ENCODE results near the gene EFCAB11. TPM values are rescaled to one million over a fixed set of nuclear protein-coding genes. Genes with fewer than 3 reads are reported as not detected.

Gene EFCAB11
- total and polyA plus RNA-seq, 2 donors (not counting 3 experiments of a cell fraction or from before 2014, with no cell fraction given) = 2.8 to 6.3 TPM

DNA sequence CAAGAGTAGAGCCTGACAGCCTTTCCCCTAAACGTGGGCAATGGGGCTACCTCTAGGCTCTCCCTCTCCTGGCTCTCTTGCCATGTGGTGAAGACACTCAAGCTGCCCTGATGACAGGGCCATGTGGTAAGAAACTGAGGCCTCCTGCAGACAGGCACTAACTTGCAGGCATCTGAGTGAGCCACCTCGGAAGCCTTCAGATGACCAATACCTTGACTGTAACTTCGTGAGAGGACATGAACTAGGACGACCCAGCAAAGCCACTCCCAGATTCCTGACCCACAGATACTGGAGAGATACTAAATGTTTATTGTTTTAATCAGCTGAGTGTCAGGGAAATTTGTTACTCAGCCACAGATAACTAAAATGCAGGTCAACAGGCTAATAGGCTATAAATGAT, 96.4 kb downstream of the EFCAB11 start:
- FAIRE-seq (no peak), DNase-seq (ENCODE audit: low read depth, low spot score) (no peak)
- BruUV-seq (replicated peaks) = no TSS peak
- Histone ChIP-seq H3K36me3 (ENCODE audit: control insufficient read depth in 2 of 2, extremely low read depth in 1 of 2, insufficient read depth in 2 of 2, low read length in 2 of 2) (no peaks in the 10 kb centered on the region), H2AFZ (ENCODE audit: low read depth, low read length) (no peak overlapping the region), H3K4me2 (ENCODE audit: insufficient read depth, low read length) (no peak overlapping the region), H3K79me2 (ENCODE audit: control insufficient read depth, insufficient read depth, low read length) (no peaks in the 10 kb centered on the region), H3K9ac (replicated peaks; ENCODE audit: extremely low read depth, insufficient read depth, low read length) (no peak overlapping the region), H3K27me3 (ENCODE audit: control insufficient read depth in 2 of 2, insufficient read depth in 2 of 2, low read length in 2 of 2) (no peaks in the 10 kb centered on the region), H3K4me1 (ENCODE audit: control insufficient read depth, extremely low read depth, insufficient read depth, low read length) (peaks cover 5% of the 10 kb centered on the region), H3K4me3 (replicated peaks in 1 of 3; ENCODE audit: insufficient read depth in 1 of 3, low read depth in 1 of 3, low read length in 3 of 3) (no peak overlapping the region), H3K9me3 (replicated peaks; ENCODE audit: control insufficient read depth, insufficient read depth, low read length) (no peaks in the 10 kb centered on the region), H3K9me1 (replicated peaks; ENCODE audit: control insufficient read depth, extremely low read depth, insufficient read depth, low read length) (no peaks in the 10 kb centered on the region), H4K20me1 (replicated peaks; ENCODE audit: control insufficient read depth, extremely low read depth, insufficient read depth, low read length) (no peaks in the 10 kb centered on the region), H3K27ac (ENCODE audit: insufficient read depth, low read depth, low read length) (no peak overlapping the region)
- ChIA-PET POLR2A (no interaction called here), CTCF (no interaction called here)
- intact Hi-C loops (cut with micrococcal nuclease) = no loop called here
- dilution Hi-C loops (cut with MboI; ENCODE audit: extremely low pct_ligation_motif_present, low sequenced_read_pairs) = no loop called here
- TF ChIP-seq, protein P1, sequence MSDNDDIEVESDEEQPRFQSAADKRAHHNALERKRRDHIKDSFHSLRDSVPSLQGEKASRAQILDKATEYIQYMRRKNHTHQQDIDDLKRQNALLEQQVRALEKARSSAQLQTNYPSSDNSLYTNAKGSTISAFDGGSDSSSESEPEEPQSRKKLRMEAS (IDR thresholded peaks at IDR 0.05; ENCODE audit: insufficient read depth, insufficient read length) = no peak
- no peak for TF ChIP-seq POLR2A (IDR thresholded peaks at IDR 0.05; ENCODE audit: low read depth, low read length)
- TF ChIP-seq MYC (IDR thresholded peaks at IDR 0.05; ENCODE audit: low read depth, low read length) = no peak
- no peak for TF ChIP-seq GATA2 (IDR thresholded peaks at IDR 0.05; ENCODE audit: insufficient read depth, insufficient read length, low read depth, low read length)
- no peak for TF ChIP-seq EZH2 (IDR thresholded peaks at IDR 0.05; ENCODE audit: borderline replicate concordance, low read depth, low read length, severe bottlenecking)
- TF ChIP-seq, protein P2, sequence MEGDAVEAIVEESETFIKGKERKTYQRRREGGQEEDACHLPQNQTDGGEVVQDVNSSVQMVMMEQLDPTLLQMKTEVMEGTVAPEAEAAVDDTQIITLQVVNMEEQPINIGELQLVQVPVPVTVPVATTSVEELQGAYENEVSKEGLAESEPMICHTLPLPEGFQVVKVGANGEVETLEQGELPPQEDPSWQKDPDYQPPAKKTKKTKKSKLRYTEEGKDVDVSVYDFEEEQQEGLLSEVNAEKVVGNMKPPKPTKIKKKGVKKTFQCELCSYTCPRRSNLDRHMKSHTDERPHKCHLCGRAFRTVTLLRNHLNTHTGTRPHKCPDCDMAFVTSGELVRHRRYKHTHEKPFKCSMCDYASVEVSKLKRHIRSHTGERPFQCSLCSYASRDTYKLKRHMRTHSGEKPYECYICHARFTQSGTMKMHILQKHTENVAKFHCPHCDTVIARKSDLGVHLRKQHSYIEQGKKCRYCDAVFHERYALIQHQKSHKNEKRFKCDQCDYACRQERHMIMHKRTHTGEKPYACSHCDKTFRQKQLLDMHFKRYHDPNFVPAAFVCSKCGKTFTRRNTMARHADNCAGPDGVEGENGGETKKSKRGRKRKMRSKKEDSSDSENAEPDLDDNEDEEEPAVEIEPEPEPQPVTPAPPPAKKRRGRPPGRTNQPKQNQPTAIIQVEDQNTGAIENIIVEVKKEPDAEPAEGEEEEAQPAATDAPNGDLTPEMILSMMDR (IDR thresholded peaks at IDR 0.05; ENCODE audit: extremely low read depth in 1 of 2, insufficient read depth in 1 of 2, low read depth in 1 of 2, low read length in 2 of 2) = no peak
- no peak for TF ChIP-seq POLR2AphosphoS5 (IDR thresholded peaks at IDR 0.05; ENCODE audit: insufficient read depth, low read depth, low read length)
- no peak for TF ChIP-seq JUN (IDR thresholded peaks at IDR 0.05; ENCODE audit: borderline replicate concordance, insufficient read depth, insufficient read length, low read depth)
- no peak for TF ChIP-seq FOS (IDR thresholded peaks at IDR 0.05; ENCODE audit: borderline replicate concordance, insufficient read depth, low read length)

All from endothelial cell of umbilical vein (primary cell).